HG03103 (cell line): ENCODE data around the gene TGFB1.

ENCODE experiments used
- ATAC-seq: cut with Tn5 transposase; IDR thresholded peaks from one replicate; pipeline ENCODE4 v1.9.1; 2021; ENCODE audit warnings: low read depth; ENCODE audit not compliant: unreplicated experiment

Gene TGFB1

GRCh38 chr19:41323023-41323422 is 30.7 kb downstream of the TGFB1 start:
- ATAC-seq = no peak

DNA sequence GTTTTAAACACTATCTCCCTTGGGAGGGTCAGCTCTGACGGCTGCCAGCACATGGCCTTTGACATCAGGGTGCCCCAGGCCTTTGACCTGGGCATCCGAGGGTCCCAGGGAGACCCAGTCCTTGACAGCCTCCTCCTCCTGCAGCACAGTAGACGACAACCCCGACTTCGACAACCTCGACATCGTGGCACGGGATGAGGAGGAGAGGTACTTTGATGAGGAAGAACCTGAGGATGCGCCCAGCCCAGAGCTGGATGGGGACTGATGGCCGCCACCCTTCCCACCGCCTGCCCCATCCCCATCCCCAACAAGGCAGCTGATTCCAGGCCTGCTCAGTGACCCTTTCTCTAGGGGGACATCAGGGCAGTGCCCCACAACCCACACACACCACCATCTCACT is 31.3 kb downstream of the TGFB1 start:
- no peak for ATAC-seq

DNA sequence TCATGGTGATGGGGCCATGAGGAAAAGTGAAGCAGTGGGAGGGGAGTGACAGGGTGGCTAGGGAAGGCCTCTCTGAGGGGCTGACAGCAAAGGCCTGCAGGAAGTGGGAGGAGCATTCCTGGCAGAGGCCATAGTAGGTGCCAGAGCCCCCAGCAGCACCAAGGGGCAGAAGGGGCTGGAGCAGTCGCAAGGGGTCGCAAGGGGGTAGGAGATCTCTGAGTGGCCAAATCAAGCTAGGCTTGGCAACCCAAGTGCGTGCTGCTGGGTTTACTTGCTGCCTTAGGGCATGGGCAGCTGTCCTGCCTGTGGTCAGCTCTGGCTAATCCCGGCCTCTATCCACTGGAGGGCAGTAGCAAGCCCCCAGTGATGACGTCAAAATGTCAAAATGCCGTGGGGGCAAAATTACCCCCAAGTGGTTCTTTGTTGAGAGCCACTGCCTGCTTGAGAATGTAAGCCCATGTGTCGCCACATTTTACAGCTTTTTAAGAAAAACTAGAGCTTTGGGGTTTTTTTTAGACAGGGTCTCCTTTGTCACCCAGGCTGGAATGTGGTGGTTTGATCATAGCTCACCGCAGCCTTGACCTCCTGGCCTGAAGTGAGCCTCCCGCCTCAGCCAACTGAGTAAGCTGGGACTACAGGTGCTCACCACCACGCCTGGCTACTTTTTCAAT is 32.0 kb downstream of the TGFB1 start:
- ATAC-seq = no peak

DNA sequence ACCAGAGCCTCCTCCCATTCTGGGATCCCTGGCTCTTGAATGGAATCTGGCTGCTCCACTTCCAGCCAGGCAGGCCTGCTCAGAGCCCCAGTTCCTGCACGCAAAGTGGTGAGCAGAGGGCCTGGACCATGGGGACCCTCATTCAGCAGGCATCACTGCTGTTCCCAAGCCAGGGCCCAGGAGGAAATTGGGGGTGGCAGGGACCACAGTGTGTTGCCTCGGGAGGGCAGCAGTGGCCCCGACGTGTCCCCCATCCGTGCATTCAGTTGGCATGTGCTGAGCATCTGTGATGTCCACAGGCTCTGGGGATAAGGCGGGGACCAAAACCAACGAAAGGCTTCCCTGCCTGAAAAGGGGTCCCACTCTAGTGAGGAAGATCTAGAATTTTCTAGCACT is 32.5 kb downstream of the TGFB1 start:
- ATAC-seq = no peak

DNA sequence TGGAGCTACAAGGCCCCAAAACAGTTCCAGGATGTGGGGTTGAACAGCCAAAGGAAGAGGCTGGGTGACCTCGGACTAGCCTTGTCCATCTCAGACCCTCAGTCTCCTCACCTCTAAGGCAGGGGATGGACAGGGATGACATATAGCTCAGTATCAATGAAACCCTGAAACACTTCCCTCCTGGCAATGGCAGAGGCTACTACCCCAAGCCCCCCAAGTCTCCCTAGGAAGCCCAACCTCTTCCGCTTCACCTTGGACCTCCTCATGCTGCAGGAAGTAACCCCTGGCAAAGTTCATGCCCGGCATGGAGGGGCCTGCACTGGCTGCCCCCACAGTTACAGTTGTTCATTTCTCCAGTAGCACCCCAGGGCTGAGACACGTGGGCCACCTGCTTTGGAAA is 33.2 kb downstream of the TGFB1 start:
- no peak for ATAC-seq

GRCh38 chr19:41320185-41320518 is 33.6 kb downstream of the TGFB1 start:
- no peak for ATAC-seq

GRCh38 chr19:41319500-41320184 is 34.1 kb downstream of the TGFB1 start:
- no peak for ATAC-seq

GRCh38 chr19:41318696-41319499 is 34.8 kb downstream of the TGFB1 start:
- ATAC-seq = no peak

DNA sequence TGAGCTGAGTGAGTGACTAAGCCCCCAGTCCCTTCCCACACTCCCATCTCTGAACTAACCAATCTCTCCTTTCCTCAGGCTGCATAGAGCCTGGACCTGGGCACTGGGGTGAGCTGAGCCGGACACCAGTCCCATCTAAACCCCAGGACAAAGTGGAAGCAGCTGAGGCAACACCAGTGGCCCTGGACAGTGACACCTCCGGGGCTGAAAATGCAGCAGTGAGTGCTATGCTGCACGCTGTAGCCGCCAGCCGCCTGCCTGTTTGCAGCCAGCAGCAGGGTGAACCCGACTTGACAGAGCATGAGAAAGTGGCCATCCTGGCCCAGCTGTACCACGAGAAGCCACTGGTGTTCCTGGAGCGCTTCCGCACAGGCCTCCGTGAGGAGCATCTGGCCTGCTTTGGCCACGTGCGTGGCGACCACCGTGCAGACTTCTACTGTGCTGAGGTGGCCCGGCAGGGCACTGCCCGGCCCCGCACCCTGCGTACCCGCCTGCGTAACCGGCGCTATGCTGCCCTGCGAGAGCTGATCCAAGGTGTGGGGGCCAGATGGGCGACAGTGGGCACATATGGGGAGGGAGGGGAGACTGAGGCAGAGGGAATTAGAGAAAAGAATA is 37.3 kb downstream of the TGFB1 start:
- no peak for ATAC-seq

DNA sequence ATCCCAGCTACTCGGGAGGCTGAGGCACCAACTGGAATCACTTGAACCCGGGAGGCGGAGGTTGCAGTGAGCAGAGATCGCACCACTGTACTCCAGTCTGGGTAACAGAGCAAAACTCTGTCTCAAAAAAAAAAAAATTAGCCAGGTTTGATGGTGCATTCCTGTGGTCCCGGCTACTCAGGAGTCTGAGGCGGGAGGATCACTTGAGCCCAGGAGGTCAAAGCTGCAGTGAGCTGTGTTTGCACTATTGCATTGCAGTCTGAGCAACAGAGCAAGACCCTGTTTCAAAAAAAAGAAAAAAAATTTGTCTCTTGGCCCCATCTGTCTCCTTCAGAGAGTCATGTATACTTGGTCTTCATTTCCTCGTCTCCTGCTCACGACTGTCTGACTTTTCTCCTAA is 42.1 kb downstream of the TGFB1 start:
- ATAC-seq = no peak

- no peak for ATAC-seq
Measured at GRCh38 chr19:41311072-41311471, 42.6 kb downstream of the TGFB1 start.

- no peak for ATAC-seq
Measured at GRCh38 chr19:41310033-41310831, 43.5 kb downstream of the TGFB1 start, which contains the start of gene CCDC97. Gene CCDC97, plus strand, starts transcription at chr19:41310172. Its CDS starts 139 bp downstream, at chr19:41310311.

DNA sequence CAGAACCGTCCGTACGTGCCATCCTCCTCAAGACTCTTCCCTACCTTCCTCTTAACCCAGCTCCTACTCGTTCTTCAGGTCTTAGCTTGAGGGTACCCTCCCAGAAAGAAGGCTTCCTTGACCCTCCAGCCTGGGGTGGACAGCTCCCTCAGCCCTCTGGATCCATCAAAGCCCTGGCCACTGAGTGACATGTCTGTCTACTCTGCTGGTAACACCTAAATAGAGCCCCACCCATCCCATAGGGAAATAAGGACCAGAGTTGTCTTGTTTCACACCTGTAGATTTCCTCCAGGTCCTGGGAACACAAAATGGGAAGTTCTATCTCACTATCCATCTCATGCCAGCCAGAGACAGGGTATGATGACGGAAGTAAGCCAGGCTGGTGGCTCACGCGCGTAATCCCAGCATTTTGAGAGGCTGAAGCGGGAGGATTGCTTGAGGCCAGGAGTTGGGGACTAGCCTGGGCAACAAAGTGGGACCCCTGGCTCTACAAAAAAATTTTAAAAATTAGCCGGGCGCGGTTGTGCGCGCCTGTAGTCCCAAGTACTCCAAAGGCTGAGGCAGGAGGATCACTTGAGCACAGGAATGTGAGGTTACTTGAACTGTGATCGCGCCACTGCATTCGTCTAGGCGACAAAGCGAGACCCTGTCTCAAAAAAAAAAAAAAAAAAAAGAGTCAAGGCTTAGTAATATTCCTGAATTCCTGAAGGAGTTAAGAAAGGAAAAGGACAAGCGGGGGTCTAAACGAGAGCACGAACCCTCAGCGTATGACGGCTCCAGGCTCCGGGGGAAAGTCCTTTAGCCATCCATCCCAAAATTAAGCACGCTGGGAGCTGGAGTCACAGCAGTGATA is 44.3 kb downstream of the TGFB1 start:
- ATAC-seq = no peak

DNA sequence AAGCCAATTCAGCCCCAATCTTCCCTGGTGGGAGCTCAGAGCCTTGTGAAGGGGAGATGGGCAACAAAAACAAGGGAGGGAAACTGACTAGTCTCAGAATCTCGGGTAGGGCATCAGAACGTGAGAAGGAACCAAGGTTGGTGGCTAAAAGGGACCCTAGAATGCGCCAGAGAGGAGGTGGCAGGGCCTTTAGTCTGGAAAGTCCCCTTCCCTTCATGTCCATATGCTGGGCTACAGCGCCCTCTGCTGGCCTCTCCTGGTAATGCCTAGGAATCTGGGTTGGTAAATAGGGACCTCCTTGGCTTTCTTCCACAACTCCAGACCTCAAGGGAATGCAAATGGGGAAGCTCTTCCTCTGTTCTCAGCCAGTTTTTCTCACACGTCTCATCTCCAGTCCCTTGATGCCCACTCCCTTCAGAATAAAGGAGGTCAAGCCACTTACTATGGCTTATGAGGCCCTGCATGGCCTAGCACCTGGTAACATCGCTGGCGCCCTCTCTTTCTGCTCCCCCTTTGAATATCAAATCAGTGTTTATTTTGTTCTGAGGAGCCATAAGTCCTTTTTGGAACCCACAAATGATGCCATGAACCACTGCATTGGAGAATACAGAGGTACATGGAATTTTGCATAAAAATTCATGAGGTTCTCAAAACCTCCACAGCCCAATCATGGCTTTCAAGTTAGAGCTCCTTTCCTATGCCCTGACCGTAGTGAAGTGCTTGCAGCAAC is 45.1 kb downstream of the TGFB1 start:
- no peak for ATAC-seq

DNA sequence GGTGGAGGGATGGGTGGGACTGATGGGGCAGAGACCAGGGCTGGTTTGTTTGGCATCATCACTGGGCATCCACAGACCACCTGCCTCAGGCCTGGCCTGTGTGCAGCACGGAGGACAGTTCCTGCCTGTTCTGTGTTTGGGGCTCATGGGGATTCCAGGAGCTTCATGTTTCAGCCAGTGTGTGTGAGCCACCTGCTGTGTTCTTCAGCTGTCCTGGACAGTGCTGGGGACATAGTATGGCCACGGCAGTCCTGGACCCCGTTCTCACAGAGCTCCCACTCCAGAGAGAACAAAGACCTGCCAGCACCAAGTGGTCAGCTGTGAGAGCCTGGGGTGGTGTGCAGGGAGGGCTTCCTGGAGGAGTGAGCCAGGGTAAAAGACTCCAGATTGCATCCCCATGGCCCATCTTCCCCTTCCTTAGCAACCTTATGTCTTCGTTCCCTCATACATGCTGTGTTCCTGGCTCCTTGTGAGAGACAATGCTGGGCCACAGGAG is 45.7 kb downstream of the TGFB1 start:
- no peak for ATAC-seq

GRCh38 chr19:41307090-41307875 is 46.4 kb downstream of the TGFB1 start:
- ATAC-seq = no peak

DNA sequence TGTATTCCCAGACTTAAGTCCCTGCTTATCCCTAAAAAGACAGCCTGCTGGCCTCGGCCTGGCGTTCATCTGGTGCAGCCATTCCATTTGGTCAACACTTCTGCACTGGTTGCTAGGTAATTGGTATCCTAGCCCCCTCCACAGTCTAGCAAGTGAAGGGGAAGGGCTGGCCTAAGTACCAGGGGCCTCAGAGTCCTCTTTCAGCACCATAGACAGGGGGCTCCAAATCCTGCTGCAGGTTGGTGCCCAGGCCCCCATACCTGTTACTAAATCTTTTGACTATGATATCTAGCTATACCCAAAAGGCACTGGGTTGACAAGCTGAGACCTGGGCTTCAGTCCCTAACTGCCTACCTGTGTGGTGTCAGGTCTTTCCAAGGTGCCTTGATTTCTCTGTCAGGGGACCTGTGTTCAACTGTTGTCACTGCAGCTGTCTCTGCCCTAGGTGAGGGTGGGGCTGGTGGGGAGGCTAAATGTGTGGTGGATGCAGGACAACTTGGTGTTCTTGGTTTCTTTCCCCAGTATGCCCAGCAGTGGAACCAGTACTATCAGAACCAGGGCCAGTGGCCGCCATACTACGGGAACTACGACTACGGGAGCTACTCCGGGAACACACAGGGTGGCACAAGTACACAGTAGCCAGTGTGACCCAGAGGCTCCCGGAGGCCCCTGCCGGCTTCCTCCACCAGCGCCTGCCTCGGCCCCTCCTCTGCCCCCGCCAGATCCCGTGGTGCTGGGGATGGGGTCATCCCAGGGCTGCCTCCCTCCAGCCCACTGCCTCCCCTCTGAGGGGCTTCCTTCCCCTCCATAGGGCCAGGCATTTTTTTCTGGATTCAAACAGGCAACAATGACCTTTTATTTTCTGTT is 47.6 kb downstream of the TGFB1 start:
- no peak for ATAC-seq
